Smooth muscle cell (in vitro differentiated cells): ENCODE measurements around the gene PTPRK. TPM values are rescaled to one million over a fixed set of nuclear protein-coding genes. Genes with fewer than 3 reads are reported as not detected.

Source experiments
- DNase-seq: peaks from one replicate; lab custom pipeline; 2025; ENCODE audit not compliant: unreplicated experiment; lab: John Stamatoyannopoulos, UW
- H2AFZ ChIP-seq: fragments of 200-600 bp; sonication (generic); 2 replicates; pipeline ENCODE4 v1.6.0; 2016; ENCODE audit warnings: antibody characterized with exemption, low read depth, mild to moderate bottlenecking
- H3F3A ChIP-seq: fragments of 200-600 bp; sonication (generic); 2 replicates; pipeline ENCODE4 v1.6.0; 2017; ENCODE audit warnings: antibody characterized with exemption, low read depth
- H3K27ac ChIP-seq: fragments of 200-600 bp; sonication (generic); 2 replicates; pipeline ENCODE4 v1.5.1; 2016; ENCODE audit warnings: low read depth, mild to moderate bottlenecking
- H3K27me3 ChIP-seq: fragments of 200-600 bp; sonication (generic); 2 replicates; pipeline ENCODE4 v1.6.1; 2016; ENCODE audit warnings: low read depth, mild to moderate bottlenecking
- H3K36me3 ChIP-seq: fragments of 200-600 bp; sonication (generic); 2 replicates; pipeline ENCODE4 v1.5.1; 2016; ENCODE audit warnings: low read depth
- H3K4me1 ChIP-seq: fragments of 200-600 bp; sonication (generic); 2 replicates; pipeline ENCODE4 v1.5.1; 2016; ENCODE audit warnings: low read depth
- H3K4me2 ChIP-seq: fragments of 200-600 bp; sonication (generic); 2 replicates; pipeline ENCODE4 v1.6.0; 2016; ENCODE audit warnings: mild to moderate bottlenecking
- H3K4me3 ChIP-seq: fragments of 200-600 bp; sonication (generic); 2 replicates; pipeline ENCODE4 v1.5.1; 2016; ENCODE audit warnings: mild to moderate bottlenecking
- H3K79me2 ChIP-seq: fragments of 200-600 bp; sonication (generic); 2 replicates; pipeline ENCODE4 v1.6.0; 2016; ENCODE audit warnings: low read depth, mild to moderate bottlenecking
- H3K9ac ChIP-seq: fragments of 200-600 bp; sonication (generic); 2 replicates; pipeline ENCODE4 v1.6.0; 2016; ENCODE audit warnings: low read depth
- H3K9me3 ChIP-seq: fragments of 200-600 bp; sonication (generic); replicated peaks from 2 replicates; pipeline ENCODE4 v1.5.1; 2016; ENCODE audit warnings: low read depth
- H4K20me1 ChIP-seq: fragments of 200-600 bp; sonication (generic); 2 replicates; pipeline ENCODE4 v1.6.0; 2016; ENCODE audit warnings: low read depth
- WGBS: methylation state at CpG from one replicate; pipeline ENCODE4 v1.1.7; 2016; ENCODE audit warnings: low lambda C conversion rate; 5-methylcytosine and 5-hydroxymethylcytosine counted together
- polyA plus RNA-seq: library from polyadenylated mRNA; unstranded; fragments of >200 nt; fragmentation: Nextera tagmentation; extraction: Ambion mirVana; gene quantifications from 2 replicates; pipeline ENCODE4 v1.2.1, GENCODE V29; 2016
- total RNA-seq: library from RNA; depleted of rRNA; stranded (reverse); fragments of >200 nt; gene quantifications from 2 replicates; pipeline ENCODE4 v1.2.3, GENCODE V29; 2014
- TF ChIP-seq, protein P1 (sequence below): fragments of 200-600 bp; sonication (generic); IDR thresholded peaks from 2 replicates; pipeline ENCODE4 v1.5.1; 2017; ENCODE audit warnings: borderline replicate concordance, mild to moderate bottlenecking, antibody characterized with exemption; ENCODE audit not compliant: insufficient read depth, poor library complexity, severe bottlenecking

The PTPRK gene
- total and polyA plus RNA-seq, 2 experiments from 2014 or later: 21.7 to 50.4 TPM

DNA sequence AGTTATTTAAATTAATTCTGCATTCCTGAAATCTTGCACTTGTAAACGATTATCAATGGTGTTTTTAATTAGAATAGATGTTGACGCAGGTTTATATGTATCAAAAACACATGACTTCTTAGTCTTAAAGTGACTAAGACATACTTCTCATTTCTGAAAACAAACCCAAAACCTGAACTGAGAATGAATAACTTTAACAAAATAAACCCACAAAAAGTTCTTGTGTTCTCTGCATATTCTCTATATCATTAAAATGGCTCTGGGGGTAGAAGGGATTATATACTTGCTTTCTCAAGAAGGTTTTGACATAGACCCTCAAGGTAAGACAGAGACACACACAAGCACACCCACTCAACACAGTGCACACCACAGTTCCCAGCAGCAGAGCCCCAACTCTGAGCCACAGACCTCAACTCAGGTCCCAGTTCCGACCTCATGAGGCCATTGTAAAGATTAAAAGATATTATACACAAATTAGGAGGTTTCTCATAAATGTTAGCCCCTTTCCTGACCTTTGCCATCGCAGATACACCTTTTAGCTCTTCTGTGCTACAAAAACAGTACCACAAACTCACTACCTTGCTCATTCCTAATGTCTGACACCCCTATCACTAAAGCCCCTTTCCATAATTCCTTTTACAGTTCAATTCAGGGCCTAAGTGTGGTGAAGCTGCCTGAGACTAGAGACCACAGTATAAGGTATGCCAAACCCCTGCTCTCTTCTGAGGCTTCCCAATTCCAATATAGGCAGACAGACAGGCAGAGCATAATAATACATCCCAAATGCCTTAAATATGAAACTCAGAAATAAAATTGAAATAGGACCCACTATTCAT, 267.8 kb downstream of the PTPRK start:
- no peaks in the 10 kb centered on the region for H3K9me3 ChIP-seq
- no peaks in the 10 kb centered on the region for H4K20me1 ChIP-seq
- H3K4me3 ChIP-seq: no peak overlapping the region
- DNase-seq: no peak
- TF ChIP-seq, protein P1, sequence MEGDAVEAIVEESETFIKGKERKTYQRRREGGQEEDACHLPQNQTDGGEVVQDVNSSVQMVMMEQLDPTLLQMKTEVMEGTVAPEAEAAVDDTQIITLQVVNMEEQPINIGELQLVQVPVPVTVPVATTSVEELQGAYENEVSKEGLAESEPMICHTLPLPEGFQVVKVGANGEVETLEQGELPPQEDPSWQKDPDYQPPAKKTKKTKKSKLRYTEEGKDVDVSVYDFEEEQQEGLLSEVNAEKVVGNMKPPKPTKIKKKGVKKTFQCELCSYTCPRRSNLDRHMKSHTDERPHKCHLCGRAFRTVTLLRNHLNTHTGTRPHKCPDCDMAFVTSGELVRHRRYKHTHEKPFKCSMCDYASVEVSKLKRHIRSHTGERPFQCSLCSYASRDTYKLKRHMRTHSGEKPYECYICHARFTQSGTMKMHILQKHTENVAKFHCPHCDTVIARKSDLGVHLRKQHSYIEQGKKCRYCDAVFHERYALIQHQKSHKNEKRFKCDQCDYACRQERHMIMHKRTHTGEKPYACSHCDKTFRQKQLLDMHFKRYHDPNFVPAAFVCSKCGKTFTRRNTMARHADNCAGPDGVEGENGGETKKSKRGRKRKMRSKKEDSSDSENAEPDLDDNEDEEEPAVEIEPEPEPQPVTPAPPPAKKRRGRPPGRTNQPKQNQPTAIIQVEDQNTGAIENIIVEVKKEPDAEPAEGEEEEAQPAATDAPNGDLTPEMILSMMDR: no peak
- H3K36me3 ChIP-seq: no peaks in the 10 kb centered on the region
- no peak overlapping the region for H3K27ac ChIP-seq
- H3K79me2 ChIP-seq: peaks cover 3% of the 10 kb centered on the region
- no peak overlapping the region for H3K4me2 ChIP-seq
- H3K9ac ChIP-seq: no peak overlapping the region
- WGBS: 90% methylated on average over 4 of the region's 4 CpGs
- H3F3A ChIP-seq: no peaks in the 10 kb centered on the region
- H2AFZ ChIP-seq: no peak overlapping the region
- H3K4me1 ChIP-seq: no peaks in the 10 kb centered on the region
- no peaks in the 10 kb centered on the region for H3K27me3 ChIP-seq

DNA sequence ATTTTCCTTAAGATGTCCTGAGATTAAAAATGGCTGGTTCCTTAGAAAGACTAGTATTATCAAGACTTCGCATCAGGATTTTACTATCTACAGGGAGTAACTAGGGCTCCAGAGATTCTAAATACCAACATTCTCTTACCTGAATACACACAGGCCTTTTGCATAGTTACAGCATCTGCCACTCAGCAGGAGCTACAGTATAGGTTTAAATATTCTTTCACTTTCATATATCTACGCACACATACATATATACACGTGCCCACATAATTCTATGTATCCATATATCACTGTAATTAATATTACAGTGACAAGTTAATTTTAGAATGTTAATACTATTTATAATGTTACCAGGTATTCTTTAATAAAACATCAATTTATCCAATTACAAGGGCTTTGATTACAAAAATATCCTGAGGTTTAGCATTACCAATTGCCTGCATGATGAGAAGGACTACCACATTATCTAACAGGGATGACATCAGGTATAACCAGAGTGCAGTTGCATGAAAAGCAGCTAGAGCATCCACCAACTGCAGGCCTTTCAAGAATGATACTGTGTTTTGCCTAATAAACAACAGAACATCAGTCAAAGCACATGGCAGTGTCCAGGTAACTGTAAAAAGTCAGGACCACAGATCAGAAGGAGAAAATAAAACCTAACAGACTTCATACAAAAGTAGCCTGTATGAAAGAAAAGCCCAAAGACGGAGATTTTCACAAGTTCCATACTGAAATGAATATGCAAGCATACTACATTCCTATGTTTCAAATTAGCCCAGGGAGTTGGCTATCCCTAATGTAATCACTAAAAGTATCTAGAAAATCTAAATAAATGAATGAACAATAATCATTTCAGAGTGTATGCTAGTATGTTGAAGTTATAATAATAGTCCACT, 268.7 kb downstream of the PTPRK start:
- H3K79me2 ChIP-seq: peaks cover 3% of the 10 kb centered on the region
- WGBS: 98% methylated on average over 4 of the region's 4 CpGs
- TF ChIP-seq, protein P1: no peak
- H3F3A ChIP-seq: no peaks in the 10 kb centered on the region
- no peaks in the 10 kb centered on the region for H3K9me3 ChIP-seq
- H3K4me2 ChIP-seq: no peak overlapping the region
- no peaks in the 10 kb centered on the region for H3K27me3 ChIP-seq
- H3K4me3 ChIP-seq: no peak overlapping the region
- no peaks in the 10 kb centered on the region for H3K36me3 ChIP-seq
- no peak overlapping the region for H2AFZ ChIP-seq
- DNase-seq: no peak
- no peaks in the 10 kb centered on the region for H4K20me1 ChIP-seq
- peaks cover 3% of the 10 kb centered on the region for H3K4me1 ChIP-seq
- no peak overlapping the region for H3K27ac ChIP-seq
- H3K9ac ChIP-seq: no peak overlapping the region

DNA sequence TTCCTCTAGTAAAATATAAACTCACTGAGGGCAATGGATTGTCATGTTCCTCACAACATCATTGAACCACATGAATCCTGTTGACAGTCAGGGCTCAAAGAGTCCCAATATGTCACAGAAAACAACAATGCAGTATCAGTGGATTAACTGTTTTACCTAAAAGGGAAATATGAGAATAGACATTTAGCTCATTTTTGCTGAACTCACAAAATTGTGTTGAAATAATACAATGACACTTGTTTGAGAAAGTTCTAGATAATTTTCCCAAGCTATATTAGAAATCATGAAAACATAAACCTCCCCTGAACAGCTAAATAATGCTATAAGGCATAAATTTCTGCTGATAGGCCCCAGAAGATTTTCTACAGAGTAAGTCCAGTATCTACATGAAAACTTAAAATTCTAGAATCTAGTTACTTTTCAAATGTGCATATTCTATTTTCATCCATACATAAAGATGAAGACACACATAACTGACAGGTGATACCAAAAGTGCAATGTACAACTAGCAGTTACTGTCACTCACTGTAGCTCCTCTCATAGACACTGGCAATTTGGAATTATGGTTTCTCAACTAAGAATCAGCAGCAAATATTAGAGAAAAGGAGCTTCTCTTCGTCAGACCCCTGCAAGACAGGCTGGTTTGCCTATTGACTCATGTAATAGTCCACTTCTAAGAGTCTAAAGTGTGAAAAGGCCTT, 269.9 kb downstream of the PTPRK start:
- H3K36me3 ChIP-seq: no peaks in the 10 kb centered on the region
- H3K9me3 ChIP-seq: no peaks in the 10 kb centered on the region
- TF ChIP-seq, protein P1: no peak
- WGBS: 79% methylated on average over 1 of the region's 1 CpG
- H3K9ac ChIP-seq: no peak overlapping the region
- H2AFZ ChIP-seq: no peak overlapping the region
- H3K4me3 ChIP-seq: no peak overlapping the region
- no peaks in the 10 kb centered on the region for H3F3A ChIP-seq
- H3K27ac ChIP-seq: no peak overlapping the region
- H3K4me1 ChIP-seq: peaks cover 6% of the 10 kb centered on the region
- H3K27me3 ChIP-seq: no peaks in the 10 kb centered on the region
- H3K79me2 ChIP-seq: peaks cover 3% of the 10 kb centered on the region
- no peak for DNase-seq
- no peak overlapping the region for H3K4me2 ChIP-seq
- H4K20me1 ChIP-seq: no peaks in the 10 kb centered on the region
